GM12891 (cell line): ENCODE measurements around the gene CPNE2.

Experiments used
- PAX5 ChIP-seq: IDR thresholded peaks from 2 replicates; pipeline ENCODE4 v1.6.1; 2011; ENCODE audit warnings: low read length, moderate library complexity, mild to moderate bottlenecking; ENCODE audit not compliant: insufficient read depth, severe bottlenecking
- POLR2A ChIP-seq: IDR thresholded peaks from 2 replicates; pipeline ENCODE4 v1.6.1; 2011; ENCODE audit warnings: low read depth, low read length, control low read depth
- POU2F2 ChIP-seq: IDR thresholded peaks from 2 replicates; pipeline ENCODE4 v1.6.1; 2011; ENCODE audit warnings: low read depth, mild to moderate bottlenecking, control low read depth, low read length, moderate library complexity
- SPI1 ChIP-seq: IDR thresholded peaks from 2 replicates; pipeline ENCODE4 v1.6.1; 2011; ENCODE audit warnings: low read depth, low read length, control low read depth
- TAF1 ChIP-seq: IDR thresholded peaks from 2 replicates; pipeline ENCODE4 v1.6.1; 2011; ENCODE audit warnings: low read depth, low read length, control low read depth

GRCh38 chr16:57084257-57084770, 8.1 kb upstream of the CPNE2 start:
- TF ChIP-seq POLR2A (no peak), POU2F2 (peak; percentile 73), TAF1 (no peak), SPI1 (no peak), PAX5 (no peak)
